Measurements from ENCODE around the gene PDE4D. TPM values are rescaled to one million over a fixed set of nuclear protein-coding genes. Genes with fewer than 3 reads are reported as not detected.

Gene PDE4D
- total and polyA plus RNA-seq, 2 donors (not counting 3 experiments of a cell fraction or from before 2014, with no cell fraction given): 34.5 to 51.2 TPM

DNA sequence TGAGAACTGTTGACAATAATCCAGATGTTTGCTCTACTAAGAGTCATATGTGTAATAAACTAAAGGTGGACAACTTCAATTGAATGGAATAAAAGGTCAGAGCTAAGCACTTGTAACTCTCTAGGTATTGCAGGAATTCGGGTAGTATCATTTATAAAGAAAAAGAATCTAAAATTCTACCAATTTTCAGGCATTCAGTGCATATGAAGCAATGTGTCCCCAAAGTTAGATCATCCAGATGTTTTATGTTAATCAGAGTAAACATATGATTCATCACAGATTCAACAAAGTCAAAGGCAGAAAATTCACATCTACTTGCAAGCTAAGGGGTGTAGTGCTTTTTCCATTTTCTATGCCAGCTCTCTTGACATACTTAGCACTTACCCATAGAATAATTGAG lies 477.1 kb downstream of the PDE4D start:
- DNase-seq (ENCODE audit: low read depth, low spot score): no peak
- no peaks in the 10 kb centered on the region for H3K27me3 ChIP-seq (ENCODE audit: control insufficient read depth in 2 of 2, insufficient read depth in 2 of 2, low read length in 2 of 2)
- no peak for FAIRE-seq
- no peak overlapping the region for H3K27ac ChIP-seq (ENCODE audit: insufficient read depth, low read depth, low read length)
- dilution Hi-C loops (cut with MboI; ENCODE audit: extremely low pct_ligation_motif_present, low sequenced_read_pairs): no loop called here
- ChIA-PET CTCF (no interaction called here), POLR2A (no interaction called here)
- H3K4me2 ChIP-seq (ENCODE audit: insufficient read depth, low read length): no peak overlapping the region
- intact Hi-C loops (cut with micrococcal nuclease): no loop called here
- no peak overlapping the region for H2AFZ ChIP-seq (ENCODE audit: low read depth, low read length)
- no peaks in the 10 kb centered on the region for H3K36me3 ChIP-seq (ENCODE audit: control insufficient read depth in 2 of 2, extremely low read depth in 1 of 2, insufficient read depth in 2 of 2, low read length in 2 of 2)
- H3K79me2 ChIP-seq (ENCODE audit: control insufficient read depth, insufficient read depth, low read length): no peaks in the 10 kb centered on the region
- no peak for TF ChIP-seq MYC (IDR thresholded peaks at IDR 0.05; ENCODE audit: low read depth, low read length)
- no peak for TF ChIP-seq EZH2 (IDR thresholded peaks at IDR 0.05; ENCODE audit: borderline replicate concordance, low read depth, low read length, severe bottlenecking)
- no peak for TF ChIP-seq POLR2AphosphoS5 (IDR thresholded peaks at IDR 0.05; ENCODE audit: insufficient read depth, low read depth, low read length)
- no peak for TF ChIP-seq POLR2A (IDR thresholded peaks at IDR 0.05; ENCODE audit: low read depth, low read length)
- TF ChIP-seq JUN (IDR thresholded peaks at IDR 0.05; ENCODE audit: borderline replicate concordance, insufficient read depth, insufficient read length, low read depth): no peak
- TF ChIP-seq, protein P1, sequence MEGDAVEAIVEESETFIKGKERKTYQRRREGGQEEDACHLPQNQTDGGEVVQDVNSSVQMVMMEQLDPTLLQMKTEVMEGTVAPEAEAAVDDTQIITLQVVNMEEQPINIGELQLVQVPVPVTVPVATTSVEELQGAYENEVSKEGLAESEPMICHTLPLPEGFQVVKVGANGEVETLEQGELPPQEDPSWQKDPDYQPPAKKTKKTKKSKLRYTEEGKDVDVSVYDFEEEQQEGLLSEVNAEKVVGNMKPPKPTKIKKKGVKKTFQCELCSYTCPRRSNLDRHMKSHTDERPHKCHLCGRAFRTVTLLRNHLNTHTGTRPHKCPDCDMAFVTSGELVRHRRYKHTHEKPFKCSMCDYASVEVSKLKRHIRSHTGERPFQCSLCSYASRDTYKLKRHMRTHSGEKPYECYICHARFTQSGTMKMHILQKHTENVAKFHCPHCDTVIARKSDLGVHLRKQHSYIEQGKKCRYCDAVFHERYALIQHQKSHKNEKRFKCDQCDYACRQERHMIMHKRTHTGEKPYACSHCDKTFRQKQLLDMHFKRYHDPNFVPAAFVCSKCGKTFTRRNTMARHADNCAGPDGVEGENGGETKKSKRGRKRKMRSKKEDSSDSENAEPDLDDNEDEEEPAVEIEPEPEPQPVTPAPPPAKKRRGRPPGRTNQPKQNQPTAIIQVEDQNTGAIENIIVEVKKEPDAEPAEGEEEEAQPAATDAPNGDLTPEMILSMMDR (IDR thresholded peaks at IDR 0.05; ENCODE audit: extremely low read depth in 1 of 2, insufficient read depth in 1 of 2, low read depth in 1 of 2, low read length in 2 of 2): no peak
- no peak for TF ChIP-seq FOS (IDR thresholded peaks at IDR 0.05; ENCODE audit: borderline replicate concordance, insufficient read depth, low read length)
- TF ChIP-seq, protein P2, sequence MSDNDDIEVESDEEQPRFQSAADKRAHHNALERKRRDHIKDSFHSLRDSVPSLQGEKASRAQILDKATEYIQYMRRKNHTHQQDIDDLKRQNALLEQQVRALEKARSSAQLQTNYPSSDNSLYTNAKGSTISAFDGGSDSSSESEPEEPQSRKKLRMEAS (IDR thresholded peaks at IDR 0.05; ENCODE audit: insufficient read depth, insufficient read length): no peak
- TF ChIP-seq GATA2 (IDR thresholded peaks at IDR 0.05; ENCODE audit: insufficient read depth, insufficient read length, low read depth, low read length): no peak
- no peak overlapping the region for H3K9ac ChIP-seq (replicated peaks; ENCODE audit: extremely low read depth, insufficient read depth, low read length)
- no peaks in the 10 kb centered on the region for H4K20me1 ChIP-seq (replicated peaks; ENCODE audit: control insufficient read depth, extremely low read depth, insufficient read depth, low read length)
- no peaks in the 10 kb centered on the region for H3K9me1 ChIP-seq (replicated peaks; ENCODE audit: control insufficient read depth, extremely low read depth, insufficient read depth, low read length)
- H3K4me3 ChIP-seq (replicated peaks in 1 of 3; ENCODE audit: insufficient read depth in 1 of 3, low read depth in 1 of 3, low read length in 3 of 3): no peak overlapping the region
- no peaks in the 10 kb centered on the region for H3K4me1 ChIP-seq (ENCODE audit: control insufficient read depth, extremely low read depth, insufficient read depth, low read length)
- H3K9me3 ChIP-seq (replicated peaks; ENCODE audit: control insufficient read depth, insufficient read depth, low read length): no peaks in the 10 kb centered on the region
- no TSS peak for BruUV-seq (replicated peaks)

All from endothelial cell of umbilical vein (primary cell).